ENCODE data around the gene NOP14.

GRCh38 chr4:2914256-2915126 is 48.7 kb downstream of the NOP14 start:
- TF ChIP-seq, protein P1, sequence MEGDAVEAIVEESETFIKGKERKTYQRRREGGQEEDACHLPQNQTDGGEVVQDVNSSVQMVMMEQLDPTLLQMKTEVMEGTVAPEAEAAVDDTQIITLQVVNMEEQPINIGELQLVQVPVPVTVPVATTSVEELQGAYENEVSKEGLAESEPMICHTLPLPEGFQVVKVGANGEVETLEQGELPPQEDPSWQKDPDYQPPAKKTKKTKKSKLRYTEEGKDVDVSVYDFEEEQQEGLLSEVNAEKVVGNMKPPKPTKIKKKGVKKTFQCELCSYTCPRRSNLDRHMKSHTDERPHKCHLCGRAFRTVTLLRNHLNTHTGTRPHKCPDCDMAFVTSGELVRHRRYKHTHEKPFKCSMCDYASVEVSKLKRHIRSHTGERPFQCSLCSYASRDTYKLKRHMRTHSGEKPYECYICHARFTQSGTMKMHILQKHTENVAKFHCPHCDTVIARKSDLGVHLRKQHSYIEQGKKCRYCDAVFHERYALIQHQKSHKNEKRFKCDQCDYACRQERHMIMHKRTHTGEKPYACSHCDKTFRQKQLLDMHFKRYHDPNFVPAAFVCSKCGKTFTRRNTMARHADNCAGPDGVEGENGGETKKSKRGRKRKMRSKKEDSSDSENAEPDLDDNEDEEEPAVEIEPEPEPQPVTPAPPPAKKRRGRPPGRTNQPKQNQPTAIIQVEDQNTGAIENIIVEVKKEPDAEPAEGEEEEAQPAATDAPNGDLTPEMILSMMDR (IDR thresholded peaks at IDR 0.05): no peak
- no peak for TF ChIP-seq POLR2A (IDR thresholded peaks at IDR 0.05)
